Activated T-cell treated with anti-CD3 and anti-CD28 coated beads, Interleukin-2, amount 50 U/mL, for 48 hours (primary cell): ENCODE measurements around the gene LPCAT4.
"Not testable (repeated sequence)": the region's sequence is repeated elsewhere in the genome, so short reads cannot be mapped to it uniquely, and the experiment has no call there.

Experiments used
- DNase-seq, 2 experiments: peaks; one replicate each; pipeline ENCODE4 v3.0.0-alpha.2; 2020

LPCAT4 gene

GRCh38 chr15:34367101-34368081 is at the start of gene LPCAT4:
Gene LPCAT4 (minus strand): TSS chr15:34367196. CDS start chr15:34367100, 96 bp downstream.
- peak; percentile 90 to 92 for DNase-seq

- DNase-seq = not testable (repeated sequence)
Observed at GRCh38 chr15:34409511-34409910, 42.5 kb upstream of the LPCAT4 start.

- not testable (repeated sequence) for DNase-seq
Observed at GRCh38 chr15:34408973-34409372, 42.0 kb upstream of the LPCAT4 start.

- not testable (repeated sequence) for DNase-seq
Observed at GRCh38 chr15:34403899-34404298, 36.9 kb upstream of the LPCAT4 start.

GRCh38 chr15:34403160-34403598 is 36.2 kb upstream of the LPCAT4 start:
- not testable (repeated sequence) for DNase-seq

- peak in 1 of 2 experiments; percentile 24 for DNase-seq
Observed at GRCh38 chr15:34397637-34398259, 30.8 kb upstream of the LPCAT4 start.

GRCh38 chr15:34392981-34393380 is 26.0 kb upstream of the LPCAT4 start:
- not testable (repeated sequence) for DNase-seq

GRCh38 chr15:34389594-34390086 is 22.6 kb upstream of the LPCAT4 start:
- DNase-seq = not testable (repeated sequence)

GRCh38 chr15:34381829-34382521 is 15.0 kb upstream of the LPCAT4 start:
- not testable (repeated sequence) for DNase-seq

- DNase-seq = not testable (repeated sequence)
Observed at GRCh38 chr15:34380491-34380890, 13.5 kb upstream of the LPCAT4 start.

GRCh38 chr15:34376856-34377255 is 9.9 kb upstream of the LPCAT4 start:
- no peak for DNase-seq

- DNase-seq = not testable (repeated sequence)
Observed at GRCh38 chr15:34375541-34375940, 8.5 kb upstream of the LPCAT4 start.

- DNase-seq = no peak
Observed at GRCh38 chr15:34374816-34375215, 7.8 kb upstream of the LPCAT4 start.

- DNase-seq = no peak
Observed at GRCh38 chr15:34373951-34374350, 7.0 kb upstream of the LPCAT4 start.

- DNase-seq = no peak
Observed at GRCh38 chr15:34370643-34371042, 3.6 kb upstream of the LPCAT4 start.

- DNase-seq = no peak
Observed at GRCh38 chr15:34370129-34370528, 3.1 kb upstream of the LPCAT4 start.

GRCh38 chr15:34366271-34367065 is 528 bp downstream of the LPCAT4 start:
- peak; percentile 68 to 70 for DNase-seq

- no peak for DNase-seq
Observed at GRCh38 chr15:34365836-34366235, 1.2 kb downstream of the LPCAT4 start.

GRCh38 chr15:34365091-34365825 is 1.7 kb downstream of the LPCAT4 start:
- peak; percentile 27 to 34 for DNase-seq

GRCh38 chr15:34364041-34364440 is 3.0 kb downstream of the LPCAT4 start:
- DNase-seq = no peak

- no peak for DNase-seq
Observed at GRCh38 chr15:34362047-34362773, 4.8 kb downstream of the LPCAT4 start.
